HG03108 (cell line): ENCODE data around the gene SELENOH.

ENCODE experiments used
- ATAC-seq: cut with Tn5 transposase; IDR thresholded peaks from one replicate; pipeline ENCODE4 v1.9.1; 2021; ENCODE audit warnings: moderate library complexity; ENCODE audit not compliant: unreplicated experiment

Gene SELENOH

DNA sequence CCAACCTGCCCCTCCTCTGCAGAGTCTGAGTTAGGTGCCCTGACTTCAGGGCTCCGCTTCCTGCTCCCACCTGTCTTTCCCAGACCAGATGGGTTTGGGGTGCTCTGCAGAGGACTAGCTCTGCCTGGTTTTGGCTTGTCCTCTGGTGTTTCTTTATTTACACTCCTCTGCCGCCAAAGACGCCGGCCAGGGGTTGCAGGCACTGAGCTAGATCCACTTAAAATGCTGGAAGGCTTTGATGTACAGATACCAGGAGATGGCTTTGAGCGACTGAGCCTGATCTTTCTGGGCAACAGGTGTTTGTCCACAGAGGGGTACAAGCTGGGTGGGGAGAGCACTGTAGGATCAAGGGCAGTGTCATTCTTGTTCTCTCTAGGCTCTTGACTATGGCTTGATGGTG lies 3.9 kb downstream of the SELENOH start:
- no peak for ATAC-seq

DNA sequence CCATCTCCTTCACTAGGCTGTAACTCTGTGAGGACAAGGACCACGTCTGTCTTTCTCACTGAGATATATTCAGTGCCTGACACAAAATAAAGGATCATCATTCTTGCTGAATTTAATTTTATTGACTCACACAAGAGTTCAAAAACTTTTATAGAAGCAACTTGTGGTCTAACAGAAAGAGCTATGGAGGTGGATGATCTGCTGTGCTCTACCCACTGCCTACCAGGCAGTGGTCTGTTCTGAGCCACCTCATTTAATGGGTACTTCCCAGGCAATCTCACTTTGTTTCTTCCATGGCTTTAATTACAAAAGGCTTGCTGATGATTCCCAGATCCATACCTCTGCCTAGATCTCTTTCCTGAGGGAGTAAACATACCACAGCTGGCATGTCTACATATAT lies 5.6 kb downstream of the SELENOH start:
- no peak for ATAC-seq

DNA sequence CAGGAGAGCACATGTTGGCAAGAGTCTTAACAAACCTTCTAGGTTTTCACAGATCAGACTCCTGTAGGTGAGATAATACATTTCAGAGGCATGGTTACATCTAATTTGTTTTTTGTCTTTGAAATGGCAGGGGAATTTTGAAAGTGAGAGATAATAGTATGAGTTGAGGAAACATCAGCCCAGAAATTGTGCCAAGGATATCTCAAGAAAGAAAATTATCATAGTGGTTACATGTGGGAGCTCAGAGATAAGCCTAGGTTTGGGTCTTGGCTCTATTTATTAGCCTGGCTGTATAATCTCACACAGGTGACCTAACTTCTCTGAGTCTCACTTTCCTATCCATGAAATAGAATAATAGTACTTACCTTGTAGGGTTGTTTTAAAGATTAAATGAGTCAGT lies 9.9 kb downstream of the SELENOH start:
- no peak for ATAC-seq

DNA sequence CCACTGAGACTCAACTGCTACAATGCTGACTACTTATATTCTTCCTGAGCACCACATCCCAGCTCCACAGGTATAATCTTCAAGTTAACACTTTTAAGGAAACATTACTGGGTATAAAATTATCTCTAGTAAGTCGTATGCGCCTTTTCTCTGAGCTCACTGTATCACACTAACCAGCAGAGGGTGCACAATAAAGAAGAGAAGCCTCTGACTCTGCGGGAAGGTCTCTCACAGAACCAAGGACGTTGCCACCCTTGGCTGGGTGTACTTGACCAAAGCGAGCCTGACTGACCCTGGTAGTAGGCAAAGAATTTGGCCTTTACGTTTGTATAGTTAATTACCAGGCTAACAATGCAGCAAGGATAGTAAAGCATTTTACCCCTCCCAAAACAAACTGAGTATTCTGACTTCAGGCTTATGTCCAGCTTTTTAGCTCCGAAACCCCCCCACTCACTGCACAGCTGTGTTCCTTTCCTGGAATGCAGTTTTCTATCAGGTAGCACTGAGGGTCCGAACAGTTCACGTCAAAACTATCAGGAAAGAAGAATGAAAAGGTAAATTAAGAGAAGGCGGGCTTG lies 10.5 kb downstream of the SELENOH start, which contains the start of gene BTBD18:
Gene BTBD18, minus strand, starts transcription at position 144 of the 578 bp plus-strand sequence. CDS start 631 bp downstream, outside the sequence.
- ATAC-seq, result no peak

DNA sequence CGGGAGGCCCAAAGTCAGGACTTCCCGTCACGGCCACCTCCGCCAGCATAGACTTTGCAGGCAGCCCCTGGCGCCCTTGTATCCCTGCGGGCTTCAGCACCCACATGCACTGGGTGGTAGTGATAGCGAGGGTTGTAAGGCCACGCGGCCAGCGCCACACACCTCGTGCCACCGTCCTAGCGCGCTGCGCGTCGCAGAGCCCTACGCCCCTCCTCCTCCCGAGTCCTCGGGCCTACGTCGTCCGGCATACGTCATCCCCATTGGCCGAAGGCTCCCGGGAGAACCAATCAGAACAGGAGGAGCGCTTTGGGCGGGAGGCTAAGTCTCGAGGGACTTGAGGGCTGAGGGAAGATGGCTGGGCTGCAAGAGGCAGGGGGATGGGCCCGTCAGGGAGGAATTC lies 11.7 kb downstream of the SELENOH start:
- ATAC-seq, result no peak

DNA sequence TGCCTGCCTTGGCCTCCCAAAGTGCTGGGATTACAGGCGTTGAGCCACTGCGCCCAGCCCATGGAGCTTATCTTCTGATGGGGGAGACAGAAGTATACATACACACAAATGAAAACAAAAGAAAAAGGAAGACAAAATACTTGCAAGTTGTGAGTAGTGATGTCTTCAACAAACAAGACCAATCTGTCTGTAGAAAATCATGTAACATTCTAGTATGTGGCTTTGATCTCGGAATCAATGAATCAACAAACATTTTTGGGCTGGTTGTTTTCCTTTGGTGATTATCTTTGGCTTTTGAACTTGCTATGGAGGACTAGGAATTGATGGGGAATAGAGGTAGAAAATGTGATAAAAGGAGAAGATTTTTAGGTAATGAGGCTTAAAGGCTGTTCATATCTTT lies 16.9 kb downstream of the SELENOH start:
- ATAC-seq, result no peak

DNA sequence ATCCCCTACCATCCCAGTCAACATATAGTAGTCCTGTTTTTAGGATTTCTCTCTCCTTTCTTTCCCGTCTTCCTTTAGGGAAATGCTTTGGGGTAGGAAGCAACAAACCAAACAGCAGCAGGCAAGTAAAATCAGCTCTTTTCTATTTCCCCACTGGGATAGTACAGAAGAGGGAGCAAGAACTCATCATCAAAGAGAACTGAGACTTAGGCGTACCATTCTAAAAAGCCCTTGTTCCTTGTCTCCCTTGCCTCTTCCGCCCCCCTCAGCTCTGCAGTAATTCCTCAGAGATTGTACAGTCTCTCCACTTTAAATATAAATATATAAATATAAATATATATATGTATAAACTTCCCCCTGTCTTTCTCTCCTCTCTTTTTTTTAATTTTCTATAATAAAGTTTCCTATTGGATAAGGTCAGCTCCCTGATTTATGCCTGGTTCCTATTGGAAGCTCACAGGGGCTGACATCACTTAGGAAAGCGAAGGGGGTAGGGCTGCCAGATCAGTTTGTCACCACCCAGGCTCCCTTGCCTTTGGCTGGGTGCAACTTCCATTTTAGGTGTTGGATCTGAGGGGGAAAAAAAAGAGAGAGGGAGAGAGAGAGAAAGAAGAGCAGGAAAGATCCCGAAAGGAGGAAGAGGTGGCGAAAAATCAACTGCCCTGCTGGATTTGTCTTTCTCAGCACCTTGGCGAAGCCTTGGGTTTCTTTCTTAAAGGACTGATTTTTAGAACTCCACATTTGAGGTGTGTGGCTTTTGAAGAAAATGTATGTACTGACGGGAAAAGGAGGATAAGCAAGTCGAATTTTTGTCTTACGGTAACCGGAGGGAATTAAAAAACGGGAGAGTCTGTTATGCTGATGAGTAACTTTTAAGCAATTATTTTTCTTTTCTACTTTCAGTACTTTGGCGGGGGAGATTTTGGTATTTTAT lies 20.3 kb downstream of the SELENOH start, which contains the start of gene CTNND1:
Gene CTNND1, plus strand, starts transcription at position 502 of the 934 bp plus-strand sequence. CDS start 29,677 bp downstream, outside the sequence.
- peak; percentile 96 for ATAC-seq

DNA sequence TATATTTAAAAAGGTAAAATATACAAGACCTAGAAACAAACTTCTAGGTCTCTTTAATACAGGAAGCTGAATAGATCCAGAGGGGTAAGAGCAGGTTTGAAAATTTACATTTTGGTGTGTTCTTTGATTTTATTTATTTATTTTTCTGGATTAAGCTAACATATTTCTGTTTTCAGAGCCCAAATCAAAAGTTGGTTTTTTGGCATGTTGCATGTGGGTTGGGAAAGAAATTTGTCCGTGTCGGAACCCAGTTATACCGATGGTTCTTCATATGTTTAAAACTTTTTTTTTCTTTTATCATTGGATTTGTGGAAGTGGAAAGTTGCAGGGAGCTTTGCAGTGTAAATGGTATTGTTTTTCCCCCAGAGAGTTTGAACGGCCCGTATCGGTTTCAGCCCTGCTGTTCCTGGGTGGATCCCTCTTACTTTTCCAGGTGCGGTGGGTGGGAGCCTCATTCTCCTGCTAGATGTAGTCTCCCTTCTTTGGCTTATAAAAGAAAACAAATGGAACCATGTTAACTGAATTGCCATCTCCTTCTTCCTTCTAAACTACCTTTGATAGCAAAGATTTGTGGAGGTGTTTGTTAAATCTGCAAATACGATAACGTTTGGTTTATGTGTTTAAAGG lies 21.1 kb downstream of the SELENOH start:
- ATAC-seq, result no peak

DNA sequence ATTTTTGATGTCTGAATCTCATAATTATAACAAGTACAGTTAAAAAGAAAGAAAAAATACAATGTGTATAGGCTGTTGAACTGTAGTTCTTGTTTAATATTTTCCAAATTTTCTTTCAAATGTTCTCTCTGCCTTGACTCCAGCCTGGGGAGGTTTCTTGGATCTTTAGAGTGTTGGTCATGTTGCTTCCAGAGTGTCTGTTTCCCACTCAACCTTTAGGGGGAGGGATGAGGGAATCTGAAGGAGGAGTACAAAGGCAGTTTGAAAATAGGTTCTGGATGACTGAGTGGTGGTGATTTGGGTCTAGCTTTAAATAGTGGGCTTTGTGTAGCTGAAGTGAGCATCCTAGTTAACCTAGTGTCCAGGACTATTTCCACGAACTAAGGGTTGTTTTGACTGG lies 22.3 kb downstream of the SELENOH start:
- no peak for ATAC-seq

DNA sequence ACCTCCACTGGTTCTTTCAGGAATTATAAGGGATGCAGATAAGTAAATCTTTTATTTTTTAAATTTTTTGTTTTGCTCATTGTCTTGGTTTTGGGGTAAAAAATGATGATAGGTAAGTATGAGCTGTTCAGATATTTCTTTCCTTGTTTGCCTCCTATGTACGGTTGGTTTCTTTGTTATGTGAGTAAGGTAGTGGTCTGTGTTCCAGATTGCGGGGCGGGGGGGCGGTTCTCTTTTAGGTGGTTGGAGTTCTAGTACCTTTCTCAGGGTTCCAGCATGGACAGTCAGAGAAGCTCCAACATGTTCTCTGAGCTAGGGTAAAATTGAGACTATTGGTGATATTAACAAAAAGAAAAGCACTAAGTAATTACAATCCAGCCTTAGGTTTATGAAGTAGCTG lies 22.7 kb downstream of the SELENOH start:
- ATAC-seq, result no peak

DNA sequence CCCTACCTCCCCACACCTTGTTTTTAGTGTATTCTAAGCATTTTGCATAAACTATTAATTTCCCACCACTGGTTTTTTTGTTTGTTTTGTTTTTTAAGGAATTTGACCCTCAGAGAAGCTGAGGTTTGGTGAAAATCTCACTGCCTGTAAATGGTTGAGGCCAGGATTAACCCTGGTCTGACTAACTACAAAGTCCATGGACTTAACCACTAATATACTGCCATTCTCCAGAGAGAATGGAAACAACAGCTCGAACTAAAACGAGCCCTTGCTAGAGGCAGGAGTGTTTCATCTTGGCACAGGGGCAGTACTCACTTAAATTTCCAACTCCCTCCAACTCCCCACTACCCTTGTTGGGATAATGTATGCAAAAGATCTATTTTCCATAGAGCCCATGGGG lies 23.3 kb downstream of the SELENOH start:
- no peak for ATAC-seq

DNA sequence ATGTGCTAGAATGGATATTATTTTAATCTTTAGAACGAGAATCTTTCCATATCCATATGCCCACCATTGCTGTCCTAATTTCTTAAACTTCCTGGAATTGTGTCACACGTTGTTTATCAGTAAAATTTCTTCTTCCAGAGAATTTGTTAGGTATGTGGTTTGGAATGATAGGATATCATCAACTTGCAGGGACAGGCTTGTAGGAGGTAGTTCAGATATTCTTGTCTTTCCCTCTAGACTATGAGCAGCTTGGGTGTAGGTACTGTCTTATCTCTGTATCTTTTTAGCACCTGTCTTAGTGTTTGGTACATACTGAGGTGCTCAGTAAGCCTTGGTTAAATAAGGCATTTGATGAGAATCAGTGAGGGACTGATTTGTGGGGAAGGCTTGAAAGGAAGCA lies 23.7 kb downstream of the SELENOH start:
- no peak for ATAC-seq

DNA sequence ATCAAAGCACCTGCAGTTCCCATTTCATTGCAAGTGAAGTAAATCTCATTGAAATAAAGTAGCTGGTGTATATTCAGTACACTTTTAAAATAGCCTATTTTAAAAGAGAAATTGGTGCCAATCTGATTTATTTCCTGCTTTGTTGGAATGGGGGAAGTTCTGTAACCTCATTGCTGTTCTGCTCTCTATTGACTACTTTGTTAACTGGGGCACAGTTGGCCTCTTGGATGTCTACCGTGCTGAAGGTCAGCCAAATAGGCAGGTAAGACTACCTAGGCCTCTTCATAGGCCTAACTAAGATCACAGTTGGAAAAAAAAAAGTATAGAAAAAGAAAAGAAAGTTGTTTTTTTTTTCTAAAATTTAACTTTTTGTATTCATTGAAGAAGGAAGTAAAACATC lies 29.5 kb downstream of the SELENOH start:
- ATAC-seq, result no peak

DNA sequence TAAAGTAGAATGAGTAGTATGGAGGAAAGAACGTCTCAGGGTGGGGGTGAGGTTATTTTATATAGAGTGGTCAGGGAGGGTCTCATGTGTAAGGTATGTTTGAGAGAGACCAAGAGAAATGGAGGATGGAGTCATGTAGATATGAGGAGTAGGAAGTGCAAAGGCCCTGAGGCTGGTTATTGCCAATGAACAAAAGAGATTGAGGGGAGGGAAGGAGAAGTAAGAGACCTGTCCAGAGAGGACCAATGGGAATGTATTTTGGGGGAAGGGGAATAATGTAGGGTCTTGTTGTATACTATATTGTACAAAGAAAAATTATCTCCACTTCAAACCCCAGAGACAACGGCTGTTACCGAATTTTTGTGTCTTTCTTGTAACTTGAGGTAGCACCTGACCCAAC lies 30.1 kb downstream of the SELENOH start:
- ATAC-seq, result no peak

DNA sequence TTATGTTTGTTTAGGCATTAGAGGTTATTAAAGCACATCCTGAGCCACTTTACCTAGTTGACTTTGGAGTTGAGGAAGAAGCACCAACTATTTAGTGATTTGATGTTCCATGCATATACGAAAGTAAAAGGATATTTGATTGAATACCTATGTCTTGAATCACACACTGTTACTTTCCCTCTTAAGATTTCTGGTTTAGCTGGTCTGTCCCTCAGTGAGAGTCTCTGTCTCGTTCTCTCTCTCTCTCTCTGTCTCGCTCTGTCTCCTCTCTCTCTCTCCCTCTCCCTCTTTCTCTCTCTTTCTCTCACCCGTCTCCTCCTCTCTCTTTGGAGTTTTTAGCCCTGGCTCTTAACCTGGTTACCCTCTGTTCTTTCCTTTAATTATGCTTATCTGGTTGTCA lies 31.3 kb downstream of the SELENOH start:
- ATAC-seq, result no peak

DNA sequence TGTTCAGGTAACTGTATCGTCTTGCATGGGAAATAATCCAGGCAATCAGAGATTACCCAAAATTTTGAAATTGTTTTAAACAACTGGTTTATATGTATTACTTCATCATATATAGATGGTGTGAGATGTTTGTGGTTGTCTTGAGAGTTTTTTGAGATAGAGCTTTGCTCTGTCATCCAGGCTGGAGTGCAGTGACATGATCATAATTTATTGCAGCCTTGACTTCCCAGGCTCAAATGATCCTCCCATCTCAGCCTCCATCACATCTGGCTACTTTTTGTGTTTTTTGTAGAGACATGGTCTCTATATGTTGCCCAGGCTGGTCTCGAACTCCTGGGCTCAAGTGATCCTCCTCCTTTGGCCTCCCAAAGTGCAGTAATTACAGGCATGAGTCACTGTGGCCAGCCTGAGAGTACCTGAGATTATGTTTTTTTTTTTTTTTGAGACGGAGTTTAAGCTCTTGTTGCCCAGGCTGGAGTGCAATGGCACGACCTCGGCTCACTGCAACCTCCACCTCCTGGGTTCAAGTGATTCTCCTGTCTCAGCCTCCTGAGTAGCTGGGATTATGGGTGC lies 31.8 kb downstream of the SELENOH start:
- no peak for ATAC-seq

DNA sequence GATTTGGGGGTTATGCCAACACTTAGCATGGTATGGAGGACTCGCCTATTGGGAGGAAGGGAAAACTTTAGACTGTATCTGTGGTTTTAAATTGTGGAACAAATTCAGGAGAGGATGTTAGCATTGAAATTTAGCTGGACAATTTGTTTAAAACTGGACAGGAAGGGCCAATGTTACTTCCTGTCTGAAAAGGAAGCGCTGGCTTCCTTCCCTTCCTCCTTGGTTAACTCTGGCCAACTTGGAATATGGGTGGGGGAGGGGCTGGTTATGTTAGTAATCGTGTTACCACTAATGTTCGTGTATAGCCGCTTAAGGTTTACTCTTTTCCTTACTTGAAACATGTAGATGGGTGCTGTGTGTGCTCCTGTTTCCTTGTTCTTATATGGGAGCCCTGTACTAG lies 34.2 kb downstream of the SELENOH start:
- no peak for ATAC-seq

DNA sequence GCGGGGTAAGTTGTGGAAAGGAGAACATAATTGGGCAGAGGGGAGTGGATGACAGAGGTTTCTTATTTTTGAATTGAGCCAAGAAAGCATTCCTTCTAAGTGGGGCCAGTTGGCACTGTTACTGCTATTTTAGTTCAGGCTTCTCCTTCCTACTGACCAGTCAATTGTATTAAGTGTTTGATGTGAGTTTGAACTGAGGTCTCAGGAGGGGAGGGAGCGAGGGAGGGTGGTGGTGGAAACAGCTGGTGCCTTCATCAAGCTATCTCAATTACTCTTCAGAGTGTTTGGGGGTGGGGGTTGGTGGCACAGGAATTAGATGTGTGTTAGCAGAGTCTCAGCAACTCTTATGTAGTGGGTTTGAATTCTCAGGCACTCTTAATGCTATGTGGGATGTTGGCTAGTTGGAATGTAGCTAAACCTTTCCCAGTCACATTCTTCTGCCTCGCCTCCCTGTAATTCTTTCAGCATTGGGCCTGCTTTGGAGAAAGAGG lies 34.8 kb downstream of the SELENOH start:
- ATAC-seq, result no peak

DNA sequence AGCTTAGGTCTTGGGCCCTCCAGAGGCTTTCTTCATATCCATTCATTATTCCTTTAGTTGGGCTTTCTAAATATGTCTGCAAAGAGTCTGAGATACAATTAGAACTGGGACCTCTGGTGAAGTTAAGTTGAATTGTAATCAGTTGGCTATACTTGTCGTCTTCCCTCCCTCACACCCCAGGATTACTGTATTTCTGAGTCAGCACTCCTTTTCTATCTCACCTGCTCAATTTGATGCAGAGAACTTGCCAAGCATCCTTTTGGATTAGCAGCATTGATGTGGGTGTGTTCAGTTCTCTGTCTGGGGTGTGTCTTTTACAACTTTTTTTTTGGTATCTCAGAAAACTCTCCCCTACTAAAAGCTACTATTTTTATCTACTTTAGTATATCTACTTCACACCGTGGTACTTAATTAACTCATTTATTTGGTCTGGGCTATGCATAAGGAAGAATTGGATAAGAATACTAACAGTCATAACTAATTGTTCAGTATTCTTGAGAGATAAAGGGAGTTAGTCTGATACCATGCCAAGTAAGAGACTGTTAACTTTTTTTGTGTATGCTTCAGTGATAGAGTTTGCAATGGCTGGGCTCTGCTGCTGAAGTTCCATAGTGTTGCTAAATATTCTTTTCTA lies 35.4 kb downstream of the SELENOH start:
- no peak for ATAC-seq

DNA sequence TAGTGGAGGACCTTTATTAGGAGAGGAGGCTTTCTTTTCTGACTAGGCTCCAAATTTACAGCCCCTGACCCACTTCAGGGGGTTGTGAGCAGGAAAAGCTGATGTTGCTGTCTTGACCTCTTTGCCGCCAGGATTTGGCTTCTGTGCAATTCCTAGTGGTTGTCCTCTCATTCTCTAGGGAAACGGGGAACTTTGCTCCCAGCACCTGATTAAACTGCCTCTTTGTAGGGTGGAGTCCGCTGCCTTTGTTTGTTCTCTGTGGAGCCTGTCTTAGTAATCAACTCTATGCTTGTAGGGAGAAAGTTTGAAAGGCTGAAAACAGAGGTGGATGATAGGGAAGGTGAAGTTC lies 36.7 kb downstream of the SELENOH start:
- ATAC-seq, result no peak
